ENCODE results near the gene TEX29. TPM values are rescaled to one million over a fixed set of nuclear protein-coding genes. Genes with fewer than 3 reads are reported as not detected.

TEX29 gene
- total RNA-seq, 1 donor from 2014 or later: 0.67 TPM

GRCh38 chr13:111390522-111391270 is 70.3 kb downstream of the TEX29 start:
- peak; percentile 77 for DNase-seq (ENCODE audit: low spot score)

- peak; percentile 11 for DNase-seq (ENCODE audit: low spot score)
Measured at GRCh38 chr13:111392486-111392885, 72.0 kb downstream of the TEX29 start.

GRCh38 chr13:111393221-111393790 is 72.9 kb downstream of the TEX29 start:
- peak; percentile 64 for DNase-seq (ENCODE audit: low spot score)

Other genes starting within 250 kb of the TEX29 start
- gene ARHGEF7, start 205.3 kb upstream of the TEX29 start, total RNA-seq: 95.6 TPM